K562 (cell line): ENCODE measurements around the gene WDR90. TPM values are rescaled to one million over a fixed set of nuclear protein-coding genes. Genes with fewer than 3 reads are reported as not detected.
A peak's percentile ranks its signal among the peaks of the same experiment; 100 is the strongest.

Experiments used
- BHLHE40 ChIP-seq: IDR thresholded peaks from 2 replicates; pipeline ENCODE4 v1.6.1; 2011; ENCODE audit warnings: low read length, improper control_type of control experiment
- BRCA1 ChIP-seq, 2 experiments: fragments of 450-650 bp in 1 of 2; sonication (generic) in 1 of 2; formaldehyde crosslinking in 1 of 2; IDR thresholded peaks; 2 replicates each; pipeline versions ENCODE4 v1.5.0 to v1.6.1; 2017 to 2020; ENCODE audit warnings: mild to moderate bottlenecking in 1 of 2, missing genetic modification reagents in 1 of 2
- BRF2 ChIP-seq: IDR thresholded peaks from 3 replicates; pipeline ENCODE4 v1.6.1; 2011; ENCODE audit warnings: borderline replicate concordance, mild to moderate bottlenecking; ENCODE audit not compliant: insufficient read length, insufficient read depth
- FOXO4 ChIP-seq: fragments of 450-650 bp; formaldehyde crosslinking; IDR thresholded peaks from 2 replicates; pipeline ENCODE4 v1.4.0; 2020; ENCODE audit warnings: mild to moderate bottlenecking, moderate library complexity
- GTF2E2 ChIP-seq: fragments of 200-800 bp; sonication (Bioruptor generic); IDR thresholded peaks from 2 replicates; pipeline ENCODE4 v1.6.1; 2016; ENCODE audit warnings: missing genetic modification characterization, missing compliant biosample characterization
- KDM4B ChIP-seq, 2 experiments: fragments of 450-650 bp in 1 of 2; sonication (generic) in 1 of 2; IDR thresholded peaks; 2 replicates each; pipeline ENCODE4 v1.6.1; 2016 to 2017; ENCODE audit warnings: borderline replicate concordance in 2 of 2, antibody characterized with exemption in 1 of 2, low read depth in 1 of 2, mild to moderate bottlenecking in 1 of 2
- MAFK ChIP-seq: IDR thresholded peaks from 2 replicates; pipeline ENCODE4 v1.6.1; 2011; ENCODE audit warnings: low read length, improper control_type of control experiment
- MECOM ChIP-seq: fragments of 250-450 bp; sonication (Bioruptor Pico); IDR thresholded peaks from 2 replicates; pipeline ENCODE4 v1.8.0; 2022; ENCODE audit warnings: inconsistent platforms
- MIER1 ChIP-seq: fragments of 450-650 bp; IDR thresholded peaks from 2 replicates; pipeline ENCODE4 v1.6.1; 2016; ENCODE audit warnings: antibody characterized with exemption, mild to moderate bottlenecking, low read depth
- MTA3 ChIP-seq: fragments of 450-650 bp; formaldehyde crosslinking; IDR thresholded peaks from 2 replicates; pipeline ENCODE4 v1.6.1; 2017; ENCODE audit warnings: mild to moderate bottlenecking, borderline replicate concordance
- NFRKB ChIP-seq: fragments of 450-650 bp; IDR thresholded peaks from 2 replicates; pipeline ENCODE4 v1.6.1; 2016; ENCODE audit warnings: low read depth
- POU5F1 ChIP-seq: fragments of 150-350 bp; IDR thresholded peaks from 2 replicates; pipeline ENCODE4 v1.6.1; 2014; ENCODE audit warnings: borderline replicate concordance, low read length, low read depth, mild to moderate bottlenecking; ENCODE audit not compliant: partially characterized antibody
- SMAD3 ChIP-seq: fragments of 450-650 bp; formaldehyde crosslinking; conservative IDR thresholded peaks from 2 replicates; pipeline ENCODE4 v1.4.0; 2020; ENCODE audit warnings: mild to moderate bottlenecking
- SUPT5H ChIP-seq: fragments of 450-650 bp; IDR thresholded peaks from 2 replicates; pipeline ENCODE4 v1.6.1; 2016
- TFAP4 ChIP-seq: sonication (generic); formaldehyde crosslinking; IDR thresholded peaks from 2 replicates; pipeline ENCODE4 v1.8.0; 2022; ENCODE audit warnings: missing genetic modification reagents, mild to moderate bottlenecking, moderate library complexity, borderline replicate concordance
- TRIM24 ChIP-seq, 2 experiments: fragments of 450-650 bp; IDR thresholded peaks; 2 replicates each; pipeline ENCODE4 v1.6.1; 2016
- USF1 ChIP-seq: sonication (generic); formaldehyde crosslinking; IDR thresholded peaks from 2 replicates; pipeline ENCODE4 v1.9.0; 2022; ENCODE audit warnings: mild to moderate bottlenecking, missing genetic modification reagents
- ZNF395 ChIP-seq: fragments of 200-800 bp; sonication (Bioruptor generic); IDR thresholded peaks from 2 replicates; pipeline ENCODE4 v1.6.1; 2017; ENCODE audit warnings: missing genetic modification characterization, missing compliant biosample characterization
- ZNF583 ChIP-seq: fragments of 250-450 bp; sonication (Bioruptor Pico); IDR thresholded peaks from 2 replicates; pipeline ENCODE4 v1.4.0; 2020
- ZNF740 ChIP-seq, 3 experiments: fragments of 200-800 bp in 1 of 3; sonication (Bioruptor generic) in 1 of 3; sonication (generic) in 1 of 3; formaldehyde crosslinking in 1 of 3; IDR thresholded peaks; 2 replicates each; pipeline versions ENCODE4 v1.6.1 to v1.8.0; 2016 to 2022; ENCODE audit warnings: mild to moderate bottlenecking in 2 of 3, missing compliant biosample characterization in 2 of 3, missing genetic modification characterization in 2 of 3, missing genetic modification reagents in 1 of 3
- polyA plus RNA-seq, 8 experiments: library from polyadenylated mRNA; depleted of rRNA in 4 of 8; stranded (reverse) in 5 of 8; unstranded in 3 of 8; fragments of >200 nt; fragmentation: Nextera tagmentation in 2 of 8; fragmentation: Illumina TruSeq in 1 of 8; extraction: Ambion mirVana in 2 of 8; extraction: Trizol in 1 of 8; gene quantifications; 2 replicates each; pipeline versions ENCODE4 v1.2.1 to v1.2.3, GENCODE V29; 2011 to 2014; ENCODE audit warnings: inconsistent platforms in 1 of 8, missing spikeins in 1 of 8
- total RNA-seq, 7 experiments: library from RNA; depleted of rRNA in 6 of 7; stranded (reverse); fragments of >200 nt in 6 of 7; fragmentation: Illumina TruSeq in 2 of 7; extraction: Trizol in 2 of 7; gene quantifications; 2 replicates each; pipeline versions ENCODE4 v1.2.1 to v1.2.3, GENCODE V29; 2011 to 2021; ENCODE audit warnings: low replicate concordance in 1 of 7

Gene WDR90
- total and polyA plus RNA-seq, 9 of the 15 experiments (the other 6 are each of a cell fraction or from before 2014, with no cell fraction given): 0.44 to 12.6 (median 3.3) TPM

- no peak for TF ChIP-seq BRF2
- 0 out of 2 replicates have a peak, but pooled peaks have one; percentile 31 for TF ChIP-seq MTA3
- no peak for TF ChIP-seq SMAD3 (CRISPR knock-in tag)
- TF ChIP-seq NFRKB: no peak
- TF ChIP-seq GTF2E2 (tag): no peak
- peak; percentile 76; the same call in 1 of the 2 replicates for TF ChIP-seq ZNF395 (CRISPR knock-in tag)
- no peak for TF ChIP-seq MIER1
- TF ChIP-seq KDM4B (IDR thresholded peaks at IDR 0.05; ENCODE audit: borderline replicate concordance in 2 of 2, low read depth in 1 of 2): no peak
- TF ChIP-seq USF1: peak; percentile 72
- TF ChIP-seq TRIM24 (IDR thresholded peaks at IDR 0.05): no peak
- TF ChIP-seq MAFK: no peak
- peak; percentile 49; the same call in 1 of the 2 replicates for TF ChIP-seq ZNF740 (CRISPR knock-in tag; IDR thresholded peaks at IDR 0.05)
- no peak for TF ChIP-seq ZNF740 (tag; IDR thresholded peaks at IDR 0.05)
- no peak for TF ChIP-seq MECOM (CRISPR knock-in tag)
- TF ChIP-seq FOXO4 (CRISPR knock-in tag): no peak
- TF ChIP-seq TFAP4 (CRISPR knock-in tag): peak; percentile 72; the same call in 1 of the 2 replicates
- TF ChIP-seq BHLHE40: peak; percentile 92
- TF ChIP-seq POU5F1: no peak
- TF ChIP-seq BRCA1 (IDR thresholded peaks at IDR 0.05): no peak
- TF ChIP-seq BRCA1 (CRISPR knock-in tag; IDR thresholded peaks at IDR 0.05): 0 out of 2 replicates have a peak, but pooled peaks have one; percentile 66
- 0 out of 2 replicates have a peak, but pooled peaks have one; percentile 14 for TF ChIP-seq SUPT5H
- TF ChIP-seq ZNF583 (CRISPR knock-in tag): no peak
Observed at GRCh38 chr16:681746-682427, 32.7 kb downstream of the WDR90 start (continued).
